ENCODE measurements around the gene FAHD1.

The FAHD1 gene

GRCh38 chr16:1877804-1878203 is 50.8 kb downstream of the FAHD1 start (continued):
- peak; percentile 42; the same call in 1 of the 2 replicates for TF ChIP-seq ZNF629 (tag by site-specific recombination; IDR thresholded peaks at IDR 0.05)
- TF ChIP-seq KLF8 (tag by site-specific recombination; IDR thresholded peaks at IDR 0.05) = no peak
- no peak for TF ChIP-seq ZBTB7A (tag by site-specific recombination; IDR thresholded peaks at IDR 0.05; ENCODE audit: low read depth)
- TF ChIP-seq BCL11B (tag by site-specific recombination; IDR thresholded peaks at IDR 0.05; ENCODE audit: low read depth) = no peak
- TF ChIP-seq ZNF610 (tag by site-specific recombination; IDR thresholded peaks at IDR 0.05; ENCODE audit: borderline replicate concordance) = no peak
- peak; percentile 72; the same call in 1 of the 2 replicates for TF ChIP-seq KLF17 (tag by site-specific recombination; IDR thresholded peaks at IDR 0.05)
- no peak for TF ChIP-seq ZNF121 (tag by site-specific recombination; IDR thresholded peaks at IDR 0.05)
- TF ChIP-seq ZNF266 (tag by site-specific recombination; IDR thresholded peaks at IDR 0.05; ENCODE audit: low read depth) = no peak
- TF ChIP-seq ZNF660 (tag by site-specific recombination; IDR thresholded peaks at IDR 0.05) = no peak
- TF ChIP-seq TCF7L2 (IDR thresholded peaks at IDR 0.05; ENCODE audit: borderline replicate concordance, low read depth, low read length) = peak; percentile 37; the same call in 1 of the 2 replicates
- TF ChIP-seq ZNF221 (tag by site-specific recombination; IDR thresholded peaks at IDR 0.05; ENCODE audit: borderline replicate concordance) = no peak
- TF ChIP-seq PATZ1 (tag by site-specific recombination; IDR thresholded peaks at IDR 0.05) = peak; percentile 30; the same call in 1 of the 2 replicates
- TF ChIP-seq ZFHX2 (tag by site-specific recombination; conservative IDR thresholded peaks at IDR 0.05) = peak; percentile 45; the same call in 1 of the 2 replicates
- TF ChIP-seq ZNF394 (tag by site-specific recombination; IDR thresholded peaks at IDR 0.05; ENCODE audit: borderline replicate concordance) = no peak
- no peak for TF ChIP-seq ZNF311 (tag by site-specific recombination; IDR thresholded peaks at IDR 0.05; ENCODE audit: borderline replicate concordance)
- no peak for TF ChIP-seq KLF9 (tag by site-specific recombination; IDR thresholded peaks at IDR 0.05; ENCODE audit: low read depth)
- no peak for TF ChIP-seq ZNF2 (tag by site-specific recombination; IDR thresholded peaks at IDR 0.05)

DNA sequence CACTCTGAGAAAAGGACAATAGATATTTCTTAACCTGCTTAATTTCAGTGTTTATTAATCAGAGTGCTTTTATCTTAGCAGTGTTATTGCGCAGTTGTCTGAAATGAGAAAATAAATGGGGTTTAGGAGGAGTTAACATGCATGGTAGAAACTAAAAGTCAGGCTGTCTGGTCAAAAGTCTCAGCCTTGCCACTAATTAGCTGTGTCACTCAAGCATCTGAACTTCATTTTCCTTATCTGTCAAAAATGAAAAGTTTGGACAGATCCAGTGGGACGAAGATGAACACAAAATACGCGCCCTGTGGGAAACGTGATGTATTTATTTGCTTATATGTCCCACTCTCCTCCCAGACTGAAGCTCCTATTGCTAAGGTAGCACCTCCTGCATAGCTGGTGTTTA is 51.2 kb downstream of the FAHD1 start:
- Histone ChIP-seq H3K4me3 (ENCODE audit: low read depth, low read length) (no peak overlapping the region), H3K27ac (ENCODE audit: extremely low read depth, low read depth, low read length) (no peak overlapping the region), H3K36me3 (ENCODE audit: control insufficient read depth in 2 of 2, insufficient read depth in 1 of 2, low read length in 2 of 2) (no peaks in the 10 kb centered on the region), H3K4me1 (ENCODE audit: control insufficient read depth, insufficient read depth, low read length) (no peaks in the 10 kb centered on the region), H3K9me3 (ENCODE audit: control insufficient read depth, insufficient read depth, low read depth, low read length) (no peaks in the 10 kb centered on the region)
- TF ChIP-seq ZNF10 (tag by site-specific recombination; IDR thresholded peaks at IDR 0.05) = no peak
- no peak for TF ChIP-seq ZSCAN18 (tag by site-specific recombination; IDR thresholded peaks at IDR 0.05)
- TF ChIP-seq ZNF426 (tag by site-specific recombination; IDR thresholded peaks at IDR 0.05) = no peak
- TF ChIP-seq, protein P1, sequence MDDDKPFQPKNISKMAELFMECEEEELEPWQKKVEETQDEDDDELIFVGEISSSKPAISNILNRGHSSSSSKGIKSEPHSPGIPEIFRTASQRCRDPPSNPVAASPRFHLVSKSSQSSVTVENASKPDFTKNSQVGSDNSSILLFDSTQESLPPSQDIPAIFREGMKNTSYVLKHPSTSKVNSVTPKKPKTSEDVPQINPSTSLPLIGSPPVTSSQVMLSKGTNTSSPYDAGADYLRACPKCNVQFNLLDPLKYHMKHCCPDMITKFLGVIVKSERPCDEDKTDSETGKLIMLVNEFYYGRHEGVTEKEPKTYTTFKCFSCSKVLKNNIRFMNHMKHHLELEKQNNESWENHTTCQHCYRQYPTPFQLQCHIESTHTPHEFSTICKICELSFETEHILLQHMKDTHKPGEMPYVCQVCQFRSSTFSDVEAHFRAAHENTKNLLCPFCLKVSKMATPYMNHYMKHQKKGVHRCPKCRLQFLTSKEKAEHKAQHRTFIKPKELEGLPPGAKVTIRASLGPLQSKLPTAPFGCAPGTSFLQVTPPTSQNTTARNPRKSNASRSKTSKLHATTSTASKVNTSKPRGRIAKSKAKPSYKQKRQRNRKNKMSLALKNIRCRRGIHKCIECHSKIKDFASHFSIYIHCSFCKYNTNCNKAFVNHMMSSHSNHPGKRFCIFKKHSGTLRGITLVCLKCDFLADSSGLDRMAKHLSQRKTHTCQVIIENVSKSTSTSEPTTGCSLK (tag by site-specific recombination; IDR thresholded peaks at IDR 0.05) = no peak
- TF ChIP-seq ZNF169 (tag by site-specific recombination; IDR thresholded peaks at IDR 0.05) = no peak
- TF ChIP-seq ZNF792 (tag by site-specific recombination; IDR thresholded peaks at IDR 0.05) = no peak
- TF ChIP-seq ZNF747 (tag by site-specific recombination; IDR thresholded peaks at IDR 0.05) = no peak
- no peak for TF ChIP-seq ZNF585B (tag by site-specific recombination; IDR thresholded peaks at IDR 0.05)
- TF ChIP-seq, protein P2, sequence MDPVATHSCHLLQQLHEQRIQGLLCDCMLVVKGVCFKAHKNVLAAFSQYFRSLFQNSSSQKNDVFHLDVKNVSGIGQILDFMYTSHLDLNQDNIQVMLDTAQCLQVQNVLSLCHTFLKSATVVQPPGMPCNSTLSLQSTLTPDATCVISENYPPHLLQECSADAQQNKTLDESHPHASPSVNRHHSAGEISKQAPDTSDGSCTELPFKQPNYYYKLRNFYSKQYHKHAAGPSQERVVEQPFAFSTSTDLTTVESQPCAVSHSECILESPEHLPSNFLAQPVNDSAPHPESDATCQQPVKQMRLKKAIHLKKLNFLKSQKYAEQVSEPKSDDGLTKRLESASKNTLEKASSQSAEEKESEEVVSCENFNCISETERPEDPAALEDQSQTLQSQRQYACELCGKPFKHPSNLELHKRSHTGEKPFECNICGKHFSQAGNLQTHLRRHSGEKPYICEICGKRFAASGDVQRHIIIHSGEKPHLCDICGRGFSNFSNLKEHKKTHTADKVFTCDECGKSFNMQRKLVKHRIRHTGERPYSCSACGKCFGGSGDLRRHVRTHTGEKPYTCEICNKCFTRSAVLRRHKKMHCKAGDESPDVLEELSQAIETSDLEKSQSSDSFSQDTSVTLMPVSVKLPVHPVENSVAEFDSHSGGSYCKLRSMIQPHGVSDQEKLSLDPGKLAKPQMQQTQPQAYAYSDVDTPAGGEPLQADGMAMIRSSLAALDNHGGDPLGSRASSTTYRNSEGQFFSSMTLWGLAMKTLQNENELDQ (tag by site-specific recombination; IDR thresholded peaks at IDR 0.05; ENCODE audit: low read depth) = no peak
- TF ChIP-seq SALL2 (tag by site-specific recombination; IDR thresholded peaks at IDR 0.05; ENCODE audit: borderline replicate concordance) = no peak
- no peak for TF ChIP-seq ZNF221 (tag by site-specific recombination; IDR thresholded peaks at IDR 0.05; ENCODE audit: borderline replicate concordance)
- no peak for TF ChIP-seq ZNF354C (tag by site-specific recombination; IDR thresholded peaks at IDR 0.05; ENCODE audit: borderline replicate concordance, low read depth)
- TF ChIP-seq REPIN1 (tag by site-specific recombination; IDR thresholded peaks at IDR 0.05; ENCODE audit: low read depth) = no peak
- ChIA-PET CTCF (interaction anchor here (0.7 to 2.3 kb wide), 5 partner anchors 14 to 274 kb away, joined by 3 to 11 read pairs (median 5); no protein-coding TSS in a partner anchor), POLR2A (interaction anchor here (1.1 kb wide), 1 partner anchor 87 kb away, joined by 3 read pairs; the partner anchor contains the start of gene RPS2)
